ENCODE measurements around the gene FAM53B. TPM values are rescaled to one million over a fixed set of nuclear protein-coding genes. Genes with fewer than 3 reads are reported as not detected.

FAM53B gene
- total and polyA plus RNA-seq, 4 donors = 14.6 to 45.4 (median 18.2) TPM

- Histone ChIP-seq H3K9ac (ENCODE audit: insufficient read depth in 1 of 2, low read length in 2 of 2) (no peak overlapping the region), H3K36me3 (ENCODE audit: control insufficient read depth in 4 of 4, insufficient read depth in 4 of 4, low read length in 4 of 4) (peaks cover 0 to 31% (median 1%) of the 10 kb centered on the region in 4 donors)
These were observed 124.2 kb downstream of the FAM53B start for GRCh38 chr10:124619802-124620490.

GRCh38 chr10:124619195-124619594, 125.0 kb downstream of the FAM53B start:
- no peak overlapping the region for H3K9ac ChIP-seq (ENCODE audit: insufficient read depth in 1 of 2, low read length in 2 of 2)
- peak overlapping the region in 1 of 2 donors; percentile 75 for H3K27ac ChIP-seq (ENCODE audit: low read depth in 1 of 2, low read length in 1 of 2)
- TF ChIP-seq, protein P1, sequence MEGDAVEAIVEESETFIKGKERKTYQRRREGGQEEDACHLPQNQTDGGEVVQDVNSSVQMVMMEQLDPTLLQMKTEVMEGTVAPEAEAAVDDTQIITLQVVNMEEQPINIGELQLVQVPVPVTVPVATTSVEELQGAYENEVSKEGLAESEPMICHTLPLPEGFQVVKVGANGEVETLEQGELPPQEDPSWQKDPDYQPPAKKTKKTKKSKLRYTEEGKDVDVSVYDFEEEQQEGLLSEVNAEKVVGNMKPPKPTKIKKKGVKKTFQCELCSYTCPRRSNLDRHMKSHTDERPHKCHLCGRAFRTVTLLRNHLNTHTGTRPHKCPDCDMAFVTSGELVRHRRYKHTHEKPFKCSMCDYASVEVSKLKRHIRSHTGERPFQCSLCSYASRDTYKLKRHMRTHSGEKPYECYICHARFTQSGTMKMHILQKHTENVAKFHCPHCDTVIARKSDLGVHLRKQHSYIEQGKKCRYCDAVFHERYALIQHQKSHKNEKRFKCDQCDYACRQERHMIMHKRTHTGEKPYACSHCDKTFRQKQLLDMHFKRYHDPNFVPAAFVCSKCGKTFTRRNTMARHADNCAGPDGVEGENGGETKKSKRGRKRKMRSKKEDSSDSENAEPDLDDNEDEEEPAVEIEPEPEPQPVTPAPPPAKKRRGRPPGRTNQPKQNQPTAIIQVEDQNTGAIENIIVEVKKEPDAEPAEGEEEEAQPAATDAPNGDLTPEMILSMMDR (IDR thresholded peaks at IDR 0.05; ENCODE audit: control extremely low read depth, extremely low read depth) = no peak
- peaks cover 0 to 27% (median 1%) of the 10 kb centered on the region in 4 donors for H3K36me3 ChIP-seq (ENCODE audit: control insufficient read depth in 4 of 4, insufficient read depth in 4 of 4, low read length in 4 of 4)
- DNase-seq = peak; percentile 51 to 73 (median 56)
- WGBS, 2 donors = 28 to 34% methylated on average over 9 of the region's 9 CpGs
- no peak for ATAC-seq (ENCODE audit: insufficient read depth, low FRiP score)
- H3K4me1 ChIP-seq (ENCODE audit: control insufficient read depth in 5 of 5, insufficient read depth in 5 of 5, low read length in 5 of 5) = peaks cover 0 to 26% (median 11%) of the 10 kb centered on the region in 5 donors
- H3K27me3 ChIP-seq (ENCODE audit: control insufficient read depth in 3 of 3, insufficient read depth in 3 of 3, low read length in 2 of 3) = no peaks in the 10 kb centered on the region
- no peak overlapping the region for H3K4me3 ChIP-seq
- no peaks in the 10 kb centered on the region for H3K9me3 ChIP-seq (ENCODE audit: control insufficient read depth in 4 of 4, insufficient read depth in 3 of 4, low read length in 3 of 4)

More at GRCh38 chr10:124619802-124620490, 124.2 kb downstream of the FAM53B start:
- TF ChIP-seq, protein P1 (IDR thresholded peaks at IDR 0.05; ENCODE audit: control extremely low read depth, extremely low read depth) = no peak
- Histone ChIP-seq H3K4me1 (ENCODE audit: control insufficient read depth in 5 of 5, insufficient read depth in 5 of 5, low read length in 5 of 5) (peaks cover 0 to 28% (median 11%) of the 10 kb centered on the region in 5 donors), H3K27me3 (ENCODE audit: control insufficient read depth in 3 of 3, insufficient read depth in 3 of 3, low read length in 2 of 3) (no peaks in the 10 kb centered on the region), H3K4me3 (no peak overlapping the region), H3K27ac (ENCODE audit: low read depth in 1 of 2, low read length in 1 of 2) (peak overlapping the region in 1 of 2 donors; percentile 15), H3K9me3 (ENCODE audit: control insufficient read depth in 4 of 4, insufficient read depth in 3 of 4, low read length in 3 of 4) (no peaks in the 10 kb centered on the region)
- WGBS, 2 donors = 69 to 77% methylated on average over 26 of the region's 26 CpGs
- ATAC-seq (ENCODE audit: insufficient read depth, low FRiP score) (no peak), DNase-seq (no peak)

- peak overlapping the region in 1 of 2 donors; percentile 75 for H3K27ac ChIP-seq (ENCODE audit: low read depth in 1 of 2, low read length in 1 of 2)
- peaks cover 0 to 32% (median 11%) of the 10 kb centered on the region in 5 donors for H3K4me1 ChIP-seq (ENCODE audit: control insufficient read depth in 5 of 5, insufficient read depth in 5 of 5, low read length in 5 of 5)
- no peak for DNase-seq
- no peaks in the 10 kb centered on the region for H3K27me3 ChIP-seq (ENCODE audit: control insufficient read depth in 3 of 3, insufficient read depth in 3 of 3, low read length in 2 of 3)
- TF ChIP-seq, protein P1 (IDR thresholded peaks at IDR 0.05; ENCODE audit: control extremely low read depth, extremely low read depth) = no peak
- ATAC-seq (ENCODE audit: insufficient read depth, low FRiP score) = no peak
- no peaks in the 10 kb centered on the region for H3K9me3 ChIP-seq (ENCODE audit: control insufficient read depth in 4 of 4, insufficient read depth in 3 of 4, low read length in 3 of 4)
- no peak overlapping the region for H3K4me3 ChIP-seq
- no peak overlapping the region for H3K9ac ChIP-seq (ENCODE audit: insufficient read depth in 1 of 2, low read length in 2 of 2)
- peaks cover 0 to 26% (median 1%) of the 10 kb centered on the region in 4 donors for H3K36me3 ChIP-seq (ENCODE audit: control insufficient read depth in 4 of 4, insufficient read depth in 4 of 4, low read length in 4 of 4)
- WGBS, 2 donors = 87 to 90% methylated on average over 18 of the region's 18 CpGs
These were observed 125.6 kb downstream of the FAM53B start for GRCh38 chr10:124618470-124619073.
